DMS79 treated with DMSO at 0.1 percent for 48 hours (cell line): ENCODE results near the gene SHH.

Source experiments
- DNase-seq: peaks from one replicate; lab custom pipeline; 2025; lab: John Stamatoyannopoulos, UW

Gene SHH

DNA sequence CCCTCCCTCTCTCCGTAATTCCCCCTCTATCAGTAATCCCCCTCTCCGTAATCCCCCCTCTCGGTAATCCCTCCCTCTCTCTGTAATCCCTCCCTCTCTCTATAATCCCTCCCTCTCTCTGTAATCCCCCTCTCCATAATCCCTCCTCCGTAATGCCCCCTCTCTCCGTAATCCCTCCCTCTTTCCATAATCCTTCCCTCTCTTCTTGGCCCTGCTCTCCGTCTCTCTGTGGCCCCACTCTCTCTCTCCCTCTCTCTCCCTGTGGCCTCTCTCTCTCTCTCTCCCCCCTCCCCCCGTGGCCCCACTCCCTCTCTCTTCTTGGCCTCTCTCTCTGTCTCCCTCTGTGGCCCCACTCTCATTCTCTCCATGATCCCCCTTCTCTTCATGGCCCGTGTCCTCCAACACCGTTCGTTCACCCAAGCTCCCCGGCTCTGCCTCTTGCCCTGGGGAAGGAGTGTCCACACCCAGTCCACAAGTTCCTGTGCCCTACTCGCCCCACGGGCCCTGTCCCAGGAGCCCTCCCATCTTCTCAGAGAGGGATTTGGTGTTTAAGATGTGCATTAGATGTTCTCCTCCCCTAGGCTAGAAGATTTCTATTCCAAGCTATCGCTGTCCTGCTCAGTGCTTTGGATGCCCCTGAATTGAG is 19.8 kb downstream of the SHH start:
- DNase-seq, result no peak

DNA sequence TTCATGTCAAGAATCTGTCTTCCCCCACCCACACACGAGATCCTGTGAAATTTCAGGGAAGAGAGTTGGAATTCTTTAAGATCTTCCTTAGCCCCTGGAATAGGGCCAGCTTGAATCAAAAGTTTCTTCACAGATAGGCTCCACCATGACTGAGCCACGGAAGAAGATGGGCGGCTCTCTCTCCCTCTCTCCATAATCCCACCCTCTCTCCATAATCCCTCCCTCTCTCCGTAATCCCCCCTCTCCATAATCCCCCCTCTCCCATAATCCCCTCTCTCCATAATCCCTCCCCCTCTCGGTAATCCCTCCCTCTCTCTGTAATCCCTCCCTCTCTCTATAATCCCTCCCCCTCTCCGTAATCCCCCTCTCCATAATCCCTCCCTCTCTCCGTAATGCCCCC is 20.4 kb downstream of the SHH start:
- no peak for DNase-seq

- no peak for DNase-seq
These were observed 21.0 kb downstream of the SHH start for GRCh38 chr7:155791214-155791737.

DNA sequence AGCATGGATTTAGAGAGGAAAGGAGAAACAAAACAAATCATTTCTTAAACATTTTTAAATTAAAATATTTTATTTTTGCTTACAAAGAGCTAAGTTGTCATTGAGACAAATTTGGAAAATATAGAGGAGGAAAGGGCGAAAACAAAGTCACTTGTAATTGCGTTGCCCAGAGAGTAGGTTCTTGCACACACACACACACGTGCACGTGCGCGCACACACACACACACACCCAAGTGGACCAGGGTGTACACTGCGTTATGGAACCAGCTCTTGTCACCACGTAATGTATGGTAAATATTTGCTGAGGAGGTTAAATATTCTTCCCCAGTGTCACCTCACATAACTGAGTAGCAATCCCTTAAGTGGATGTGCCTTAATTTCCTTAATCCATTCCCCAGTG is 21.6 kb downstream of the SHH start:
- DNase-seq, result no peak

- no peak for DNase-seq
These were observed 23.1 kb downstream of the SHH start for GRCh38 chr7:155789001-155789725.

GRCh38 chr7:155788616-155789000 is 23.7 kb downstream of the SHH start:
- DNase-seq, result no peak

DNA sequence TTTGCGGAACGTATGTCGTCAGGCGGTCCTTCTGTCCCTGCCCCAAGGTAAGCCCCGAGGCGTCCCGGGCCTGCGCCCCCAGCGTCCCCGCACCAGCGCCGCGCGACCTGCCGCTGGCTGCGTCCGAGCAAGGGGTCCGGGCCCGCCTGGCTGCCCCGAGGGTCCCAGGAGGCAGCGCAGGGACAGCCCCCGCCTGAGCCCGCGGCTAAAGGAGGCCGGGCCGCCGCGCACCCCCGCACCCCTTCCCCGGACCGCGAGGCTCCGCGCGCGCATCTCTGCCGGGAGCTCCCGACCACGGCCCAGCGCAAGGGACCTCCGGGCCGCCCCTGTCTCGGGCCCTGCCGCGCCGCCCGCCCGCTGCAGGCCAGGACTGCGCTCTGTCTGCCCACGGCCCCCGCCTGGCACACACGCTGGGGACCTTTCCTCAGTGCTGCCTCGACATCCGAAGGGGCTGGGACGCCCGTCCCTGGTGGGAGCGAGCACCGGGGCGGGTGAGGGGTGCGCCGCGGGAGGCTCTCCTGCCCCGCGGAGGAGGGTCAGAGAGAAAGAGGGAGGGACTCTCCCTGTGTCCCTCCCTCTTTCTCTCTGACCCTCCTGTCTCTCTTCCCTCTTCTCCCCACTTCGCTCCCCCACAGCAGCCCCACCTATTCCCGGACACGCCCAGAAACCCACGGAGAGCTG is 25.0 kb downstream of the SHH start:
- DNase-seq, result no peak

DNA sequence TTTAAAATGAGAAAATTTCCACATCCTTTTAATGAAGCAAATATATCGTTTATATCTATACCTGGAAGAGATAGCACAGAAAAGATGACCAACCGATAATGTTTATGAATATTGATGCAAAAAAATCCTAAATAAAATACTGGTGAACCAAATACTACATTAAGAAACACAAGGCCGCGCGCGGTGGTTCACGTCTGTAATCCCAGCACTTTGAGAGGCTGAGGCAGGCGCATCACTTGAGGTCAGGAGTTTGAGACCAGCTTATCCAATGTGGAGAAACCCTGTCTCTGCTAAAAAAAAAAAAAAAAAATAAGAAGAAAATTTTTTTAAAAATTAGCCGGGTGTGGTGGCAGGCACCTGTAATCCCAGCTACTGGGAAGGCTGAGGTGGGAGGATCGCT is 25.8 kb downstream of the SHH start:
- no peak for DNase-seq

DNA sequence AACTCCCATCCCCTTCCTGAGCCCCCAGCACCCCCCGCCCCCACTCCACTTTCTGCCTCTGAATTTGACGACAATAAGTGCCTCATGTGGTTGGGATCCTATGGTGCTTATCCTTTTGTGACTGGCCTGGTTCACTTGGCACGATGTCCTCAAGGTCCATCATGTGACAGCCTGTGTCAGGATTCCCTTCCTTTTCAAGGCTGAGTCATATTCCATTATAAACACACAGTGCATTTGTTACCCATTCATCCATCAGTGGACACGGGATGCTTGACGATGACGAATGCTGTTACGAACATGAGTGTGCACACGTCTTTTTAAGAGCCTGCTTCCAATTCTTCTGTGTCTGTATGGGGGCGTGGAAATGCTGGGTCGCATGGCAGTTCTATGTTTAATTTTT is 26.7 kb downstream of the SHH start:
- no peak for DNase-seq

DNA sequence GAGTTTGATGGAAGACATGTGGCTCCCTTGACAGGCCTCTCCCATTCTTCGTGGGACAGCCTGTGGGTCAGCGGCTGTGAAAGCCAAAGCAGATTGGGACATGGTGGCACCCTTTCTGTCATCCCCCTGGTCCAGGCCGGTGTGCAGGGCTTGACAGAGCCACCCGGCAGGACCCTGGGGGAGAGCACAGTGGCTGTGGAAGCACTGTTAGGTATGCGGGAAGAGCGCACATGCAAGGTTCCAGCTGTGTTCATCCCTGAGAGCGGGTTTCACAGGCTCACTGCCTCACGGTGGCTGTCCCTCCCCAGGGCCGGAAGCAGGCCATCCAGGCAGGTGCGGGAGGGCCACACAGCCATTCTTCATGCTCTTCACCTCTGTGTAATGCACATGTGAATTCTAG is 29.8 kb downstream of the SHH start:
- DNase-seq, result no peak

DNA sequence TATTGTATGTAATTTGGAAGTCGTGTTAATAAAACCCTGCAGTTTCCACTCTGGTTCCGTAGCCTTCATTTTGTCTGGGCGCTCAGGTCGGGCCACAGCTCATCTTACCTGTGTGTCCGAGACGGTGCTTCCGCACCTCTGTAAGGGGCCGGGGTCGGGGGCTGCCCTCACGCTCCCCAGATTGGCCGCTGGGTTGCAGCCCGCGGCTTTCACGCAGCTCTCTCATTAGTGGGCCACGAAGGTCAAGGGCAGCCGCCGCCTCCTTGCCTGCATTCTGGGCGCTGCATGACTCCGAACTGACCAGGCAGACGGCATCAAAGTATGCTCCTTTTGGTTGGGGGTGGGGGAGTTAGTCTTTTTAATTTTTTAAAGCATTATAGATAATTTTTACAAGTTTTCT is 30.8 kb downstream of the SHH start:
- no peak for DNase-seq

GRCh38 chr7:155780884-155781283 is 31.4 kb downstream of the SHH start:
- no peak for DNase-seq

DNA sequence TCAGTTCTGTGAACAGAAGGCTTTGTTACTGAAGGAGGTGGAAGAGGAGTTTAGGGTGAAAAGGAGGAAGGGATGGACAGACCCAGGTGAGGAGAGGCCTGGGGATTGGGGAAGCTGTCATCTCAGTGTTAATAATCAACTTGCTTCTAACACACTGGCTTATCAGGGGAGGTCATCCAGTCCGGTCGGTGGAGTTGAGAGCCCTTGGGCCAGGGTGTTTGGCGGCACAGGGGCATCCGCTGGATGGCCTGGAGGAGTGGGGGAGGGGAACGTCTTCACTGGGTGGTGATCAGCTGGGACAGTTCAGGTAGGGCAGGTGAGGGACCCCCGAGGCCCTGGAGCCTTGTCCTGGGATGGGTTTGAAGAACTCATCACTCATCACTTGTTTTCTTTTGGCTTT is 33.9 kb downstream of the SHH start:
- DNase-seq, result no peak

DNA sequence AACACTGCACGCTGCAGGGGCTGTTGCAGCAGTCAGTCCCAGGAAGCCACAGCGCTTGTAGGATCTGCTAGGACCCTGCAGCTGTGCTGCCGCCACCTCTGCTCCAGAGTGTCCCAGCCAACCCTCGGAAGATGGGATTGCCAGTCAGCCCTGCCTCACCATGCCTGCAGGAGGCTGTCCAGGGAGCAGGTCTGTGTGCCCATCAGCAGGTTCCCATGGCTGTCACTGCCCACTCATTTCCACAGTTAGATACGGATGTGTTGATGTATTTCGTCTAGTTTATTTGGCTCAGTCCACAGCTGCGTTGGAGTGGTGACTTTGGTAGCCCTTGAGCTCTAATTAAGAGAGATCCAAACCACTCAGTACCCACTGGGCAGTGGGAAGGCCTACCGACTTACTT is 35.7 kb downstream of the SHH start:
- no peak for DNase-seq

GRCh38 chr7:155775691-155776090 is 36.6 kb downstream of the SHH start:
- DNase-seq, result no peak

GRCh38 chr7:155774947-155775346 is 37.3 kb downstream of the SHH start:
- no peak for DNase-seq

GRCh38 chr7:155773531-155773930 is 38.7 kb downstream of the SHH start:
- DNase-seq, result no peak

DNA sequence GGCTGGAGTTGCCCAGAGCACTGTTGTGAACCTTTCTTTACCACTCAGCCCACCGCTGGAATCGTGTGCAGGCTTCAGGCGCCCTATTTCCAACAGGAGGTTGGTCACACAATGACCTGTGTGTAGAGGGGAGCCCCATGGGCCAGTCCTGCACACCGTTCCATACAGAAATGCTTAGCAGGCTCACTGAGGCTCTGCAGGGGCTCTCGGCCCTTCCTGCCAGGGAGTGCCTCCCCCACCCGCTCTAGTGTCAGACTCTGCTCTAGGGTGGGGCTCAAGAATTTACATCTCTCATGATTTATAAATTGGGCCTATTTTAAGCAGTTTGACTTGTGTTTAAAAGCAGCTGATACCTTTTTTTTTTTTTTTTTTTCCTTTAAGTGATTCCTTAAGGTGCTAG is 42.0 kb downstream of the SHH start:
- DNase-seq, result no peak

DNA sequence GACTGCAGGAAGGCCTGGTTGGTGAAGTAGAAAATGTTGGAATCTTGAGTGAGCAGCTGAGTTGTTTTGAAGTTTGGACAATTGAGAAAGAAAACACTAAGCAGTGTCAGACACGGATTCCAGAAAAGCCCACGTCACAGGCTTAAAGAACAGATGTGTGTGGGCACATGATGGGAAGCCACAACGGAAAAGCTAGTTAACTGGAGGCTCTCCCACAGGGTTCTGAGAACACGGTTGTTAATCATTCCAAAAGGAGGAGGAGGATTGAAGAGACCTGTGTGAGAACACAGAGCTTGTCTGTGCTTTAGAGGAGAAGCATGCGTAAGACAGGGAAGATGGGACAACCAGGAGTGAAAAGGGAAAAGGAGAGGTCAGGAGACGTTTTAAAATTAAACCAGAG is 42.6 kb downstream of the SHH start:
- no peak for DNase-seq

- DNase-seq, result no peak
These were observed 45.0 kb downstream of the SHH start for GRCh38 chr7:155766966-155767916.

GRCh38 chr7:155766386-155766785 is 45.9 kb downstream of the SHH start:
- DNase-seq, result no peak

DNA sequence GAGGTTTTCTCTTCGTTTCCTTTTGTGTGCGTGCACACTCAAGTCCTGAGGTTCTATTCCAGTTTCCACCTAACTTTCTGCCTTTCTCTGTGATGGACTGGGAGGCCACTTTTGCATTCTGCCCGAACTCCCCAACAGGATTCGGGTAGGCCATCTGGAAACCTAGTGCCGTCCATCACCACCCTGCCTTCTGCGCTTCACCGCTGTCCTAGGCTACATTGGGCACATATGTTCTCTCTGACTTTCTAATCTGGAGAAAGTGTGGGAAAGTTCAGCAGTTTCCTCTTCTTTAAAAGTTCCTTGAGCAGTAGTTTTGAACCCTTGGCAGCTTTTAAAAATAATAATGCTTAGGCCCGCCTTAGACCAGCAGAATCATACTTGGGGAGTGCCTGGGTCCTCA is 46.8 kb downstream of the SHH start:
- DNase-seq, result no peak
